AG09309 (cell line): ENCODE data around the gene KRTAP1-3.
"Not testable (repeated sequence)": the region's sequence is repeated elsewhere in the genome, so short reads cannot be mapped to it uniquely, and the experiment has no call there.

Source experiments
- DNase-seq: peaks from one replicate; pipeline ENCODE4 v3.0.0-alpha.2; 2010; ENCODE audit warnings: low read depth
- H3K4me3 ChIP-seq: 2 replicates; pipeline ENCODE4 v1.5.1; 2011; ENCODE audit warnings: mild to moderate bottlenecking, low read depth, low read length, moderate library complexity; ENCODE audit not compliant: control insufficient read depth
- TF ChIP-seq, protein P1 (sequence below): IDR thresholded peaks from 2 replicates; pipeline ENCODE4 v1.5.1; 2011; ENCODE audit warnings: mild to moderate bottlenecking, low read depth, low read length, inconsistent platforms; ENCODE audit not compliant: insufficient read depth, control insufficient read depth; ENCODE audit errors: missing control alignments

The KRTAP1-3 gene

GRCh38 chr17:41042953-41043352 lies 8.3 kb upstream of the KRTAP1-3 start:
- no peak for DNase-seq
- TF ChIP-seq, protein P1, sequence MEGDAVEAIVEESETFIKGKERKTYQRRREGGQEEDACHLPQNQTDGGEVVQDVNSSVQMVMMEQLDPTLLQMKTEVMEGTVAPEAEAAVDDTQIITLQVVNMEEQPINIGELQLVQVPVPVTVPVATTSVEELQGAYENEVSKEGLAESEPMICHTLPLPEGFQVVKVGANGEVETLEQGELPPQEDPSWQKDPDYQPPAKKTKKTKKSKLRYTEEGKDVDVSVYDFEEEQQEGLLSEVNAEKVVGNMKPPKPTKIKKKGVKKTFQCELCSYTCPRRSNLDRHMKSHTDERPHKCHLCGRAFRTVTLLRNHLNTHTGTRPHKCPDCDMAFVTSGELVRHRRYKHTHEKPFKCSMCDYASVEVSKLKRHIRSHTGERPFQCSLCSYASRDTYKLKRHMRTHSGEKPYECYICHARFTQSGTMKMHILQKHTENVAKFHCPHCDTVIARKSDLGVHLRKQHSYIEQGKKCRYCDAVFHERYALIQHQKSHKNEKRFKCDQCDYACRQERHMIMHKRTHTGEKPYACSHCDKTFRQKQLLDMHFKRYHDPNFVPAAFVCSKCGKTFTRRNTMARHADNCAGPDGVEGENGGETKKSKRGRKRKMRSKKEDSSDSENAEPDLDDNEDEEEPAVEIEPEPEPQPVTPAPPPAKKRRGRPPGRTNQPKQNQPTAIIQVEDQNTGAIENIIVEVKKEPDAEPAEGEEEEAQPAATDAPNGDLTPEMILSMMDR: no peak
- no peak overlapping the region for H3K4me3 ChIP-seq

GRCh38 chr17:41040783-41041571 lies 6.3 kb upstream of the KRTAP1-3 start, which contains the start of gene KRTAP1-1:
TSS of gene KRTAP1-1 (minus strand) at chr17:41041450. CDS start at chr17:41041397, 53 bp downstream.
- not testable (repeated sequence) for DNase-seq, H3K4me3 ChIP-seq
- TF ChIP-seq, protein P1: peak; percentile 26

DNA sequence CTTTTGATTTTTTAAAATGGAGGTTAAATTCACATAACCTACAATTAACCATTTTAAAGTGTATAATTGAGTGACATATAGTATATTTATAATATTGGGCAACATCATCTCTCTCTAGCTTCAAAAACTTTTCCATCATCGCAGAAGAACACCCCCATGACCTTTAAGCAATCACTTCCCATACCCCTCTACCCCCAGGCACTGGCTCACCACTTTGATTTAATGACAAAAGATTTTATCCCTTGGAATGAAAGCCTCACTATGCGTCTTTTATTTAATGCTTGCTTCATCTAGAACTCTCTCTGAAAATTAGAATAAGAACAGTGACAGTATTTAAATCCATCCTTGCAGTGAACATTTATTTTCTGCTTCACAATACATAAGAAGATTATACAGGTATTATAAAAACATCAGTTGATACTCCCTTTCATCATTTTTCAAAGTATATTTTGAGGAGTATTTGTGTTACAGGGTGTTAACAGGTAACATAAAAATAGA lies 3.2 kb upstream of the KRTAP1-3 start:
- DNase-seq: no peak
- no peak overlapping the region for H3K4me3 ChIP-seq
- TF ChIP-seq, protein P1: no peak

DNA sequence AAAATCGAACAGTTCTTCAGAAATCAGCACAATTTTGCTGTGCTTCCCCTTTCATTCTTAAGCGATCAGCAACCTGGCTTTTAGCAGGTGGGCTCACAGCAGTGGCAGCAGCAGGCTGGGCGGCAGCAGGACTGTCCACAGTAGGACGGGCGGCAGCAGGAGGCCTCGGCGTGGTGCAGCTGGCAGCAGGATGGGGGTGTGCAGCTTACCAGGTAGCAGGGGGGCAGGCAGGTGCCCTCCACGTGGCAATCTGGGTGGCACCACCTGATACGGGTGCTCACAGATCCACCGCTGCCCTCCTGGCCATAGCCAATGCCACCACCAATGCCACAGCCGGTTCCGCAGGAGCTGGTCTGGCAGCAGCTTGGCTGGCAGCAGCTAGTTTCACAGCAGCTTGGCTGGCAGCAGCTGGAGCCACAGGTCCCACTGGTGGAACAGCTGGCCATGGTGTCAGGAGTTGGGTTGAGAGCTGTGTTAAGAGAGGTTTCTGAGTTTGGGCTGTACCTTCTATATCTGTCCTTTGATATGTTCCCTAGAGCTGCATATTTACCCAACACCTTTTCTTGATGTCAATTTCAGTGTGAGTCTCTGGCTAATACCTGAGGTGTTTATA lies 4.9 kb downstream of the KRTAP1-3 start, which contains the start of gene KRTAP1-4:
TSS of gene KRTAP1-4 (minus strand) at position 563 of the 613 bp plus-strand sequence. CDS start at position 446, 117 bp downstream.
- no peak within 1 kb of the TSS for H3K4me3 ChIP-seq
- TF ChIP-seq, protein P1: no peak
- DNase-seq: no peak

DNA sequence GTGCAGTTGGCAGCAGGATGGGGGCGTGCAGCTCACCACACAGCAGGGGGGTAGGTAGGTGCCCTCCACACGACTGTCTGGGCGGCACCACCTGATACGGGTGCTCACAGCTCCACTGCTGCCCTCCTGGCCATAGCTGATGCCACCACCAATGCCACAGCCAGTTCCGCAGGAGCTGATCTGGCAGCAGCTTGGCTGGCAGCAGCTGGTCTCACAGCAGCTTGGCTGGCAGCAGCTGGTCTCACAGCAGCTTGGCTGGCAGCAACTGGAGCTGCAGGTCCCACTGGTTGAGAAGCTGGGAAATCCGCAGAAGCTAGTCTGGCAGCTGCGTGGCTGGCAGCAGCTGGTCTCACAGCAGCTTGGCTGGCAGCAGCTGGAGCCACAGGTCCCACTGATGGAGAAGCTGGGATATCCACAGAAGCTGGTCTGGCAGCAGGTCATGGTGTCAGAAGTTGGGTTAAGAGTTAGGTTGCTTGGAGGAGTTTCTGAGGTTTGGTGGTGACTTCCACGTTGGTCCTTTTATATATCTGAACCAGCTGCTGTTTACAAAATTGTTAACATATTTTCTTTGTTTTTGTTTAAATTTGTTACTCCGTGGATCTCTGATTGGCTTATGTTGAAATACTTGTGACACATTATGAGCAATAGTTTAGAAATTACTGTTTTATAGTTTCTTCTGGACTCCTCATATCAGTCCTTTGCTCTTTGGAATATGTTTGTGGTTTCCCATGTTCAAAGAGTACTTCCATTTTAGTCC lies 7.8 kb downstream of the KRTAP1-3 start, which contains the start of gene KRTAP1-5:
TSS of gene KRTAP1-5 (minus strand) at position 494 of the 757 bp plus-strand sequence. CDS start at position 441, 53 bp downstream.
- H3K4me3 ChIP-seq: peak within 1 kb of the TSS; percentile 22
- TF ChIP-seq, protein P1: no peak
- DNase-seq: peak; percentile 94

DNA sequence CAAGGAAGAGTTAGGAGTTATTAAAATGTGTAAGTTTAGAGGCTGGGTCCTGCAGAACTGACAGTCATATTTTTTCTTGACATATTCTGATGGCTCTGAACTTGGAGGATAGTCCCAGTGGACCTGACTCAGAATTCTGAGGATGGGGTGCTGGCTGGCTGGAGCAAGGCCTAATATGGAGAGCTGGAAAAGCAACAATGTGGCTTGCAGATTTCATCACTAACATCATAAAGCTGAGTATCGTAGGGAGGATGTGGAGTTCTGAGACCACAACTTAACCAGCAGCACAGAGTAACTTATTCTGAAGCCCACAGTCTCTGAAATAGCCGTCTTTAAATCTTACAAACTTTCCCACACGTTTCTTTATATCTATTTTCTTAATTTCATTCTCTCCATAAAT lies 10.0 kb downstream of the KRTAP1-3 start:
- DNase-seq: no peak
- no peak overlapping the region for H3K4me3 ChIP-seq
- TF ChIP-seq, protein P1: no peak
